ENCODE measurements around the gene EPC2.

Gene EPC2

DNA sequence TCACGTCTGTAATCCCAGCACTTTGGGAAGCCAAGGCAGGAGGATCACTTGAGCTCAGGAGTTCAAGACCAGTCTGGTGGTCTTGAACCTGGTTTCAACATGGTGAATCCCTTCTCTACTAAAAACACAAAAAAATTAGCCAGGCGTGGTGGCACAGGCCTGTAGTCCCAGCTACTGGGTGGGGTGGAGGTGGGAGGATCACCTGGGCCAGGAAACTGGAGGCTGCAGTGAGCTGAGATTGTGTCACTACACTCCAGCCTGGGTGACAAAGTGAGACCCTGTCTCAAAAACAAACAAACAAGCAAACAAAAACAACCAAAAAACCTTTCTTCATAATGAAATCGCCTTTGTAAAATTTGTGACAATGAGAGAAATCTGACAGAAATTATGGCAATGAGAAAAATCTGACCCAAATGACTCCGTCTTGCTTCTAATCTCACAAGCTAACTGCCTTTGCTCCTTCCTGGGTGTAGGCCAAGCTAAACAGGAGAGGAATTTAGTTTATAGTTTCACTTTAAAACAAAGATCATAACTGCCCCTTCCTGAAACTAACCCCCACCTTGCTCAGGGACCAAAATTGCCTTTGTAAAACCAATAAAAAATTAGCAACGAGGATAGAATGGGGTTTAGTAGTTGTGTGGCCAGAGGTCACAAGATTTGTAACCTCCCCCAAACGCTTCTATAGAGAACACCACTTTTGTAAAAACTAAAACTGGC lies 169.8 kb downstream of the EPC2 start:
- no peak for DNase-seq (ENCODE audit: low spot score)

DNA sequence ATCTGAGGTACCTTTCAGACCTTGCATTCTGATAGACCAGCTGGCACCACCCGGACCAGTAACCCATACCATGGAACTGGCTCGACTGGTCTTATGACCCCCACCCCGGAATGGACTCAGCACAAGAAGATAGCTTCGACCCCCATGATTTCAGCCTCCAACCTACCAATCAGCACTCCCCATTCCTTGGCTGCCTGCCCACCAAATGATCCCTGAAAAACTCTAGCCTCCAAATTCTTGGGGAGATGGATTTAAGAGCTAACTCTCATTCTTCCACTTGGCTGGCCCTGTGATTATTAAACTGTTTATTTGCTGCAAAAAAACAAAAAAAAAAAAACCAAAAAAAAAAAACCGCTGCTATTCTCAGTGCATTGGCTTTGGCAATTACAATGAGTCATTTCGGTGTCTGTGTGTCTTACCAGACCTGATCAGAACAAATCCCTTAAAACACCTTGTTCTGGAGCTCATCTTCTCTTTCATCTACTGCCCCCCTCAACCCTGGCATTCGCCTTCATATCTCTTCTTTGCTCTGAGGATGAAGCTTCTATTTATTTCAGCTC lies 170.4 kb downstream of the EPC2 start:
- no peak for DNase-seq (ENCODE audit: low spot score)

- DNase-seq (ENCODE audit: low spot score): no peak
These were observed 171.6 kb downstream of the EPC2 start for GRCh38 chr2:148816176-148816575.

DNA sequence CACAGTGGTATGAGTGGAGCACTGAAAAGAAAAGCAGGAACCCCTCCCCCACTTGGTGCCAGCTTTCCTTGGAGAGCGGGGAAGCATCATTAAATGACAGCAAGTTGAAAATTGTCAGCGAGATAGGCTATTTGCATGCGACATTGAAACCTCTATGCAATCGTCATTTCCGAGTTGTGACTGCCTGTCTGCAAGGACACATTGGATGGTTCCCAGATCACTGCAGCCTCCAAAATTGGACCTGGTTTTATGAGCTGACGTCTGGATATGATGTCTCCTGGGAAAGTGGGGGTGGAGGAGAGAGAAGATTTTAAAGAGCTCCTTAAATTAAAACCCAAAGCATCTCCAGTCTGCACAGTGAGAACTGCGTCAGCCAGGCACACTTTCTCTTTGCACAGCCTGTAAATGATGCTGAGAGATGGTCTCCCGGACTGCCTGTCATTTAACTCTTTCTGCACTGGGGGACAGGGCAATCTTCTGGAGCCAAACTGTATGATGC lies 172.7 kb downstream of the EPC2 start:
- no peak for DNase-seq (ENCODE audit: low spot score)

DNA sequence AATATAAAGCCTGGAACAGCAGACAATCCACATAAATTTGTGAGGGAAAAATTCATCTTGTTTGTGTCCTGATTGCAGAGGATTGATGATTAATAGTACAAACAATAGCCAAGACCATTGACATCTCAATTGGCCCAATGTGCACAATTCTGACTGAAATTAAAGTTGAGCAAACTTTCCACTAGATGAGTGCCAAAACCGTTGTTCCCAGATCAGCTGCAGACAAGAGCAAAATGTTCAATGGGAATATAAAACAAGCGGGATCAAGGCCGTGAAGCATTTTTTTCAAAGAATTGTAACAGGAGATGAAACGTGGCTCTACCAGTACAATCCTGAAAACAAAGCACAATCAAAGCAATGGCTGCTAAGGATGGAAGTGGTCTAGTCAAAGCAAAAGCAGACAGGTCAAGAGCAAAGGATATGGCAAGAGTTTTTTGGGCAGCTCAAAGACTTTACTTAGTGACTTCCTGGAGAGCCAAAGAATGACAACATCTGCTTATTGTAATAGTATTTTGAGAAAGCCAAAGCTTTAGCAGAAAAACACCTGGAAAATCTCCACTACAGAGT lies 174.6 kb downstream of the EPC2 start:
- DNase-seq (ENCODE audit: low spot score): no peak

DNA sequence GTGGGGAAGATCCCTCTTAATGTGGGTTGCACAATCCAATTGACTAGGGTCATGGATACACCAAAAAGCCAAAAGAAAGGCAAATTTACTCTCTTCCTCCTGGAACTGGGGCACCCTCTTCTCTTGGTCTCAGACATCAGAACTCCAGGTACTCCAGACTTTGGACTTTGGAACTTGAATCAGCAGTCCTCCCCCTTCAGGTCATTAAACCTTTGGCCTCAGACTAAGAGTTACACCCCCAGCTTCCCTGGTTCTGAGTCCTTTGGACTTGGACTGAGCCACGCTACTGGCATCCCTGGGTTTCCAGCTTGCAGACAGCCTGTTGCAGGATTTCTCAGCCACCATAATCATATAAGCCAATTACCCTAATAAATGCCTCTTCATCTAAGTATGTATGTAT lies 179.6 kb downstream of the EPC2 start:
- no peak for DNase-seq (ENCODE audit: low spot score)

DNA sequence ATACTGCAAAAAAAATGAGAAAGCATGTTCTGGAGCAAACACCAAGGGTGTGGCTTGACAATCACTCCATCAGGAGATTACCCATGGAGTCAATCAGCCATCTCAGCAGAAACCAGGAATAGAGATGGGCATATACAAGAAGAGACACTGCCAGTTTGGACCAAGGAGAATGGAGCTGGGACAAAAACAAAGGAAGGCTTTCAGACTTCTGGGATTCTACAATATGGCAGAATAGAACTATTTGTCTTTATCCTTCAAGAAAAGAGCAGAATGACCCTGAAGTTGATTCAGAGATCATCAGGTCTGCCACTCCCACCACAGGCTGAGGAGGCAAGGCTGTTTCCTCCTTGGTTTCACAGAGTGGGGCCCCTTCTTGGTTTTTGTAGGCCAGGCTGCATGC lies 182.2 kb downstream of the EPC2 start:
- DNase-seq (ENCODE audit: low spot score): no peak

- DNase-seq (ENCODE audit: low spot score): no peak
These were observed 184.4 kb downstream of the EPC2 start for GRCh38 chr2:148828941-148829340.

GRCh38 chr2:148829618-148830017 lies 185.1 kb downstream of the EPC2 start:
- no peak for DNase-seq (ENCODE audit: low spot score)

DNA sequence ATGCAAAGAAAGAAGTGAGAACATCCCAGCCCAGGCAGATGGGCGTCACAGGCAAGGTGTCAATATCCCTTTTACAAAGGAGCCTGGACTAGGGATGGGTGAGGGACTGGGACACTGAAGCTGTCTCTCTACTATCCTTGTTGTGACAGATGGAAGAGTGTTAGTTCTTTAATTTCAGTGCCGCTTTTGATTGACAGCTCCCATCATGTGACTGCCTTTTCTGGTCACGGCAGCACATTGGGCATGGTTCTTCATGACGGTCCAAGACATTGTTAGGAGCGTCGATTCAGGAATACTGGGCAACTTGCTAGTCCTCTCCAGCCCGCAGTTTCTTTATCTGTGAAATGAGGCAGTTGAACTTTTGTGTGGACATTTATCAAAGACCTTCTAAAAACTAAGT lies 188.1 kb downstream of the EPC2 start:
- no peak for DNase-seq (ENCODE audit: low spot score)
